GM19238 (cell line): ENCODE data around the gene AIM2.

Experiments used
- DNase-seq: peaks from one replicate; pipeline ENCODE4 v3.0.0; 2011; ENCODE audit warnings: low spot score; ENCODE audit not compliant: insufficient read length

The AIM2 gene

DNA sequence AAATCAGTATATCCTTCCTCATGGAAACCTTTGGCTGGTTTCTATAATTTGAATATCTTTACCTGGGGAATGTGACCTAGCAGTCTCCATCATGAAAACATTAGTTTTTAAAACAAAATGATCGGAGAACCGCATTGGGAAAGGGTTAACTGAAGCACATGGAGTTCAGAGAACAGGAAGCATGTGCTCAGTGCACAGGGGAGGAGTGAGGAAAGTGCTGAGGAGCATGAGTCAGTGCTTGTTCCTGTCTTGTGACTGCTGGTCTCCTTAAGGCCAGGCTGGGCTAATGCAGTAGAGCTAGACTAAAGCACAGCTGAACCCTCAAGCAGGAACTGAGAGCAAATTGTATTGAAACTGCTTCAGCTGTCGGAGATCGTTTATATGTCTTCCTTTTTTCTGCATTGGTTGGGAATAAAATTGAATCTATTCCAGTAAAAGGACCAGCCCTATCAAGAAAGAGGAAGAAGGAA is 61.1 kb downstream of the AIM2 start:
- no peak for DNase-seq

DNA sequence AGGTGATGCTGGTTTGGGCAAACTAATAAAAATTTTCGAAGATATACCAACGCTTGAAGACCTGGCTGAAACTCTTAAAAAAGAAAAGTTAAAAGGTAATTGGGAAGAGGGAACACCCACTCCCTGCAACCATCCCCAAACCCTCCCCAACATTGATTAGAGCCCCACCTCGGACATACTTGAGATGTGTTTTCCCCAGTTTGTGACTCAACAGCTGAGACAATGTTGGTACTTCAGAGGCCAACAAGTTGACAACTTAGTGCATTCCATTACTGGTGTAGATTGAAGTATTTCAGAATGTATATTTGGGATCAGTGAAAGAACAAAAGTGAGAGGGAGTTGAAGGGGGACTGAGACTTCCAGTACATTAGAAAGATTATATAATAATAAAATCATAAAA is 61.7 kb downstream of the AIM2 start:
- no peak for DNase-seq

DNA sequence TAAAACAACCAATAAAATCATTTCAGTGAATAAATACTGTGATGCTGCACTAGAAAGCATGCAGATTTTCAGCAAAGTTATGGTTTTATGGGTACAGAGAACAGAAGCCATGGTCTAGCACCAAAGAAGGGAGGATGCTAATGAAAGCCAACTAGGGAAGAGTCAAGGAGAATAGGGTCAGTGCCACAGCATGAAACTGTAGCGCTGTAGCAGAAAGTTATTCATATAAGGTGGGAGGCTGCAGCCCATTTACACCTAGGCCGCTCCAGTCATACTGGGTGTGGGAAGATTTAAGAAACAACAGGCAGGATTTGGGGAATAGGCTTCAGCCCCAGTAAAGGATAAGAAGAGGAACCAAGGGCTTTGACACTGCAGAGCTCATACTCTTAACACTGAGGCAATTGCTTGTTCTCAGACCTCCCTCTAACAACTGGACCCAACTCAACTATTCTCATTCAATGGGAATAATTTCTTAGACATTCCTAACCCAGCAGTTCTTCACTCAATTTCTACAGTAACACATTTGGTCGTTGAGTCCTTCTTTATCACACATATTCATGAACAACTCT is 62.5 kb downstream of the AIM2 start:
- no peak for DNase-seq

DNA sequence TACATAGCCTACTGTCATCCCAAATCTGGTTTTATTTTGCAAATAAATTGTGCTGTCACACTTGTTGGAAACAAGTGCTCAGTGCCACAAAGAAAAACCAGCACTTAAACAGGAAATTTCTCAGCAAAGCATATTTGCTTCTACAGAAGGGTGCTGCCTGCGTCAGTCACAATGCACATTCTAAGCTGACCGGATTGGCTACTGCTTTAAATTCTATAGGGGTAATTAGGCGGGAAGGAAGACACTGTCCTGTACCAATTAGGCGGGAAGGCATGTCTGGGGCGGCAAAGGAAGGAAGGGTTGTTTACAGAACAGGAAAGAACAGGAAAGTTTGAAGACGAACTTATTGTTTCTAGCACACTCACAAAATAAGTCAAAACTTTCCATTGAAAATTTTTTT is 64.1 kb downstream of the AIM2 start:
- DNase-seq, result no peak
